Hepatocyte (in vitro differentiated cells): ENCODE measurements around the gene HOXB7. TPM values are rescaled to one million over a fixed set of nuclear protein-coding genes. Genes with fewer than 3 reads are reported as not detected.

Source experiments
- DNase-seq: peaks from one replicate; pipeline ENCODE4 v3.0.0-alpha.2; 2016; ENCODE audit warnings: low spot score
- H2AFZ ChIP-seq: fragments of 200-600 bp; sonication (generic); 2 replicates; pipeline ENCODE4 v1.6.0; 2016; ENCODE audit warnings: antibody characterized with exemption, mild to moderate bottlenecking
- H3K27ac ChIP-seq: fragments of 200-600 bp; sonication (generic); 2 replicates; pipeline ENCODE4 v1.5.1; 2016; ENCODE audit warnings: mild to moderate bottlenecking
- H3K27me3 ChIP-seq: fragments of 200-600 bp; sonication (generic); 2 replicates; pipeline ENCODE4 v1.6.1; 2016
- H3K36me3 ChIP-seq: fragments of 200-600 bp; sonication (generic); replicated peaks from 2 replicates; pipeline ENCODE4 v1.5.1; 2016; ENCODE audit warnings: low read depth; ENCODE audit not compliant: insufficient read depth
- H3K4me1 ChIP-seq: fragments of 200-600 bp; sonication (generic); 2 replicates; pipeline ENCODE4 v1.5.1; 2016; ENCODE audit warnings: mild to moderate bottlenecking, moderate library complexity; ENCODE audit not compliant: insufficient read depth
- H3K4me2 ChIP-seq: fragments of 200-600 bp; sonication (generic); 2 replicates; pipeline ENCODE4 v1.6.0; 2016
- H3K4me3 ChIP-seq: fragments of 200-600 bp; sonication (generic); 2 replicates; pipeline ENCODE4 v1.5.1; 2016; ENCODE audit warnings: mild to moderate bottlenecking
- H3K79me2 ChIP-seq: fragments of 200-600 bp; sonication (generic); 2 replicates; pipeline ENCODE4 v1.6.0; 2017; ENCODE audit warnings: mild to moderate bottlenecking
- H3K9me2 ChIP-seq: fragments of 200-600 bp; sonication (generic); replicated peaks from 2 replicates; pipeline ENCODE4 v1.6.0; 2017; ENCODE audit warnings: mild to moderate bottlenecking; ENCODE audit not compliant: insufficient read depth
- H3K9me3 ChIP-seq: fragments of 200-600 bp; sonication (generic); 2 replicates; pipeline ENCODE4 v1.5.1; 2016; ENCODE audit warnings: low read depth, mild to moderate bottlenecking
- H4K20me1 ChIP-seq: fragments of 200-600 bp; sonication (generic); 2 replicates; pipeline ENCODE4 v1.6.0; 2016; ENCODE audit warnings: mild to moderate bottlenecking; ENCODE audit not compliant: insufficient read depth, poor library complexity, severe bottlenecking
- EZH2 ChIP-seq: fragments of 200-600 bp; sonication (generic); IDR thresholded peaks from 2 replicates; pipeline ENCODE4 v1.6.1; 2016; ENCODE audit warnings: antibody characterized with exemption, mild to moderate bottlenecking, borderline replicate concordance
- EZH2phosphoT487 ChIP-seq: fragments of 200-600 bp; sonication (generic); IDR thresholded peaks from one replicate; pipeline ENCODE4 v1.6.1; 2018; ENCODE audit warnings: antibody characterized with exemption, mild to moderate bottlenecking, low read depth, moderate library complexity; ENCODE audit not compliant: unreplicated experiment, severe bottlenecking
- WGBS: methylation state at CpG from one replicate; pipeline ENCODE4 v1.1.6; 2016; ENCODE audit warnings: low lambda C conversion rate; ENCODE audit errors: missing lambda C conversion rate; 5-methylcytosine and 5-hydroxymethylcytosine counted together
- polyA plus RNA-seq: library from polyadenylated mRNA; unstranded; fragments of >200 nt; fragmentation: Nextera tagmentation; extraction: Ambion mirVana; gene quantifications from 2 replicates; pipeline ENCODE4 v1.2.1, GENCODE V29; 2016
- total RNA-seq: library from RNA; depleted of rRNA; stranded (reverse); fragments of >200 nt; gene quantifications from 2 replicates; pipeline ENCODE4 v1.2.3, GENCODE V29; 2014
- TF ChIP-seq, protein P1 (sequence below): fragments of 200-600 bp; sonication (generic); IDR thresholded peaks from 2 replicates; pipeline ENCODE4 v1.5.1; 2016; ENCODE audit warnings: antibody characterized with exemption, mild to moderate bottlenecking; ENCODE audit not compliant: poor library complexity

Gene HOXB7
- total and polyA plus RNA-seq, 2 experiments from 2014 or later = 4.1 to 13.7 TPM

DNA sequence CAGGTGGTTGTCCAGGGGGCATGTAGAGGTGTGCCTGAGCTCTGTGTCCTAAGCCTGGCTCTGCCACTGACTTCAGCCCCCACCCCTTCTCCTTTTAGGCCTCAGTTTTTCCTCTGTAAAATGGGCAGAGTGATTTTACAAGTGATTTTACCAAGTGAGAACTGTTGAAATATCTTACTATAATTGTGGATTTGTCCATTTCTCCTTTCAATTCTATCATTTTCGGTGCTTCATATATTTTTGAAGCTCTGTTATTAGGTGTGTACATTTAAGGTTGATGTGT is 37.1 kb upstream of the HOXB7 start:
- Histone ChIP-seq H3K79me2 (no peaks in the 10 kb centered on the region), H3K4me3 (no peak overlapping the region), H3K36me3 (no peaks in the 10 kb centered on the region), H3K4me2 (peak overlapping the region; percentile 75), H3K27me3 (peaks cover 84% of the 10 kb centered on the region), H3K9me3 (no peaks in the 10 kb centered on the region), H3K27ac (no peak overlapping the region), H2AFZ (no peak overlapping the region), H3K9me2 (no peaks in the 10 kb centered on the region), H4K20me1 (no peaks in the 10 kb centered on the region), H3K4me1 (no peaks in the 10 kb centered on the region)
- WGBS = 64% methylated on average over 1 of the region's 1 CpG
- TF ChIP-seq, protein P1, sequence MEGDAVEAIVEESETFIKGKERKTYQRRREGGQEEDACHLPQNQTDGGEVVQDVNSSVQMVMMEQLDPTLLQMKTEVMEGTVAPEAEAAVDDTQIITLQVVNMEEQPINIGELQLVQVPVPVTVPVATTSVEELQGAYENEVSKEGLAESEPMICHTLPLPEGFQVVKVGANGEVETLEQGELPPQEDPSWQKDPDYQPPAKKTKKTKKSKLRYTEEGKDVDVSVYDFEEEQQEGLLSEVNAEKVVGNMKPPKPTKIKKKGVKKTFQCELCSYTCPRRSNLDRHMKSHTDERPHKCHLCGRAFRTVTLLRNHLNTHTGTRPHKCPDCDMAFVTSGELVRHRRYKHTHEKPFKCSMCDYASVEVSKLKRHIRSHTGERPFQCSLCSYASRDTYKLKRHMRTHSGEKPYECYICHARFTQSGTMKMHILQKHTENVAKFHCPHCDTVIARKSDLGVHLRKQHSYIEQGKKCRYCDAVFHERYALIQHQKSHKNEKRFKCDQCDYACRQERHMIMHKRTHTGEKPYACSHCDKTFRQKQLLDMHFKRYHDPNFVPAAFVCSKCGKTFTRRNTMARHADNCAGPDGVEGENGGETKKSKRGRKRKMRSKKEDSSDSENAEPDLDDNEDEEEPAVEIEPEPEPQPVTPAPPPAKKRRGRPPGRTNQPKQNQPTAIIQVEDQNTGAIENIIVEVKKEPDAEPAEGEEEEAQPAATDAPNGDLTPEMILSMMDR = no peak
- TF ChIP-seq EZH2 (no peak), EZH2phosphoT487 (no peak)
- no peak for DNase-seq

DNA sequence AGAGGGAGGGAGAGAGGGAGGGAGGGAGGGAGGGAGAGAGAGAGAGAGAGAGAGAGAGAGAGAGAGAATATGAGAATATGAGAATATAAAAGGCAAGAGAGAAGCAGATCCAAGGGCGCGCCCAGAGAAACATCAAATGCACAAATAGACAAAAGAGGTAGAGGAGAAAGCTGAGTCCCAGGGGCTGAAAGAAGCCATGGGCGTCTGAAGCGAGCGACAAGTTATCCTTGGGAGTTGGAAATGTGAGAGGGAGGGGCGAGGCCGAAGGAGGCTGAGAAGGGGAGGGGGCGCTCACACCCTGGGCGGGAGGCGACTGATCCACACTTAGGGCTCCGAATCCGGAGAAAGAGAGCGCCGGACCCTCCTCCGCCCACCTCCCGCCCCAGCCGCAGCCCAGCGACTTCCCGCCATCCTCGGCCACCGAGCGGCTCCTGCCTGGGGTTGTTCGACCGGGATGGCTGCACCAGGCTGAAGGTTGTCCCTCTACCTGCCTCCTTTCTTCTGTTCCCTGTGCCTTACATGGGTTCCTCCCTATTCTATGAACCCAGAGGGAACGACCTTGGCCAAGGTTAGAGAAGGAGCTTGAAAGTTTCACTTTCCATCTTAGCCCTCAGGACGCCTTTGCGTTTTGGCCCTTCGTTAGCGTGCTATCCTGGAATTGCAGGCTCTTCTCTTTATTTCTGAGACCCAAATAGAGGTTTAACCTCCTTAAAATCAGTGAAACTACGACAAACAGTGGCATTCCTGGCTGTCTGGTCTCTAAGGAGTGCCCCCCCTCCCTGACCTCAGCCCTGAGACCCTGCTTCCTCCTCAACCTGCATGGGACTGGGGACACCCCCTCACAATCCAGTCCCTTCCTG is 36.5 kb upstream of the HOXB7 start:
- Histone ChIP-seq H3K27me3 (peaks cover 85% of the 10 kb centered on the region), H3K9me2 (no peaks in the 10 kb centered on the region), H3K4me2 (peak overlapping the region; percentile 75), H3K27ac (no peak overlapping the region), H3K36me3 (no peaks in the 10 kb centered on the region), H3K4me3 (peak overlapping the region; percentile 18), H3K79me2 (no peaks in the 10 kb centered on the region), H3K9me3 (no peaks in the 10 kb centered on the region), H4K20me1 (no peaks in the 10 kb centered on the region), H3K4me1 (no peaks in the 10 kb centered on the region), H2AFZ (peak overlapping the region; percentile 52)
- TF ChIP-seq EZH2phosphoT487 = peak; percentile 17
- TF ChIP-seq, protein P1 = no peak
- TF ChIP-seq EZH2 = peak; percentile 44
- no peak for DNase-seq
- WGBS = 3% methylated on average over 12 of the region's 30 CpGs

DNA sequence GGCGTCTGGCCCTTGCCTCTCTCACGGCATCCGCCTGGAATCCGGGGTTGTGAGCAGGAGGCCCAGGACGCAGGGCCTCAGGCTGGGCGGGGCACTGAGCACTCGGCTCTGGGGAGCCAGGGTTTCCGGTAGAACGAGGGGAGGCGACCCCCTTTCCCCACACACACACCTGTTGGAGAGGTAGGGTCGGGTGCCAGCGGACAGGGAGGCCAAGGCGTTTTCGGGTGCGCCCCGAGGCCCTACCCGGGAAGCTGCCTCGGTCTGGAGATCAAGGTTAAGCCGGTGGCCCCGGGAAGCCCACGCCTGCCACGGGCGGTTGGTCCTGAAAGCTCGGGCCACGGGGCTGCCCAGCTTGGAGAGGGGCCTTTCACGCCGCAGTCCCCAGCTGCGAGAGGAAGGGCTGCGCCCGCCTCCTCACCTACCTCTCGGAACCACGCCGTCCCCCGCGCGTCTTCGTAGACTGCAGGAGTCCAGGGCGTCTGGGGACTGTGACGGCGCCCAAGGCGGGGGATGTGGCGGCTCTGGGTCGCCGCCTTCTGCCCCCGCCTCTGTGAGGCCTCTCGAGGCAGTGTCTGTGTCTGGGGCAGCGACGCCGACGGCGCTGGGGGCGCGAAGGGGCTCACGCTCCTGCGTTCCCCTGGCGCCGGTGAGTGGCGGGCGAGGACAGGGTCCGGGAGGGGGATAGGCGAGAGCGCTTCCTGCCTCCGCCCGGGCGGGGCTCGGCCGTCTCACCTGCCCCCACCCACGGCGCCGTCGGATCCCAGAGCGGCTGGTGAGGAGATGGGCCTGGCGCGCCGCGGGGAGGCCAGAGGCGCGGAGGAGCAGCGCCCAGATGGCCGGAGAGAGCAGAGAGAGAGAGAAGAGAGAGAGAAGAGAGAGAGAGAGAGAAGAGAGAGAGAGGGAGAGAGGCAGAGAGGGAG is 35.6 kb upstream of the HOXB7 start:
- peak overlapping the region; percentile 75 for H3K4me2 ChIP-seq
- H3K27ac ChIP-seq = no peak overlapping the region
- no peak overlapping the region for H3K4me3 ChIP-seq
- peaks cover 89% of the 10 kb centered on the region for H3K27me3 ChIP-seq
- H2AFZ ChIP-seq = no peak overlapping the region
- no peaks in the 10 kb centered on the region for H3K79me2 ChIP-seq
- DNase-seq = no peak
- WGBS = 4% methylated on average over 56 of the region's 80 CpGs
- H4K20me1 ChIP-seq = no peaks in the 10 kb centered on the region
- no peaks in the 10 kb centered on the region for H3K4me1 ChIP-seq
- H3K36me3 ChIP-seq = no peaks in the 10 kb centered on the region
- no peak for TF ChIP-seq EZH2phosphoT487
- TF ChIP-seq, protein P1 = no peak
- peak; percentile 81 for TF ChIP-seq EZH2
- H3K9me2 ChIP-seq = no peaks in the 10 kb centered on the region
- H3K9me3 ChIP-seq = no peaks in the 10 kb centered on the region
